Cardiac fibroblast (primary cell): Measurements from ENCODE around the gene PIGU.
A peak's percentile ranks its signal among the peaks of the same experiment; 100 is the strongest.

Experiments
- DNase-seq, 2 donors: peaks; one replicate each; pipeline versions ENCODE4 v3.0.0 to v3.0.0-alpha.2; 2010; ENCODE audit warnings: low read depth in 2 of 2
- H3K4me3 ChIP-seq, 2 donors: replicated peaks in 1 of 2; 1 replicate in 1 of 2; 2 replicates in 1 of 2; pipeline ENCODE4 v1.5.1; 2011; ENCODE audit warnings: low read depth in 2 of 2, low read length in 2 of 2, mild to moderate bottlenecking in 2 of 2, moderate library complexity in 1 of 2
- TF ChIP-seq, protein P1 (sequence below): IDR thresholded peaks from one replicate; pipeline ENCODE4 v1.5.1; 2011; ENCODE audit warnings: low read depth, mild to moderate bottlenecking, low read length, inconsistent platforms

The PIGU gene

DNA sequence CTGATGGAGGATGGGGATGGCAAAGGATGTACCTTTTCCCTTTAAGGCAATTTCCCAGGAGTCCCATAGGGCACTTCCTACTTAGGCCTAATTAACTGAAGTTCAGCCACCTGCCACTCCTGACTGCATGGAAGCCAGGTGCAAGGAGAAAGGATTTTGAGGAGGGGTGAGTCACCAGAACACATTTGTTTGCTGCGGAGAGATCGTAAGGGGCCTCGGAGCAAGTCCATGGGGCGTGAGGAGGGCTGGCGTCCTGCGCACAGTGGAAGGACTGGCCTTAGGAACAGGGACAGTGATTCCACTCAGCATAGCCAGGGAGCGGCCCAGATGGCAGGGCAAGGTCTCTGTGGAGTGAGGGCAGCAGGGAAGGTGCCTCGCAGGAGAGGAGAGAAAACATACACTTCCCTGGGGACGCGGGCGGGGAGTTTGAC is 130.1 kb downstream of the PIGU start:
- DNase-seq, result no peak

DNA sequence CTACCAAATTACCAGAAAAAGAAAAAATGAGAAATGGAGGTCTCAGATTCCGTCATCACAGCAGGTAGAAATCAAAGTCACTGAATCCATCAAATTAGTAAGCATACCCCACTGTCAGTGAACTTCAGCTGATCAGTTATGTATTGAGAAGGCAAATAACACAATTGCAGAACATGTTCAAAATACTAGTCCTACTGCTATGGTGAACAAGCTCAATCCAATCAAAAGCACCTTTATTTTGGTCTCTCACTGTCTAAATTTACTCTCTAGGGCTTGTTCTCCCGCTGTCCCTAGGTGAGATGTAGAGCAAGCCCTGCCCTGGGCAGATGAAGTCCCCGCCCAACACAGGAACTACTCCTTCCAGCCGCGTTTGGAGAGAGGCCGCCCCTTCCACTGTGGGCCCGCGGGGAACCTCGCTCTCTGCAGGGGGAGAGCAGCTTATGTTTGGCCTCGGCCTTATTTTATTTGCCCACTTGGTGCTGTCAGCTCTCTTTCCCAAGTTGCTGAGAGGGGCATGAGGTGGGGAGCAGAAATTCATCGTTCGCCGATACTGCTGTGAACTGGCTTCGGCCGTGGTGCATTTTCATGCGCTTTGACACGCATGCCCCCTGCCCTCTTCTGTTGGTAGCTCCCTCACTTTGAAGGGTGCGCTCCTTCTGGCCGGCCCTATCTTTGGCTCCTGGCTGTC is 132.6 kb downstream of the PIGU start:
- DNase-seq, result no peak
- H3K4me3 ChIP-seq, result peak overlapping the region in 1 of 2 donors; percentile 1

More for the DNA sequence above, 130.1 kb downstream of the PIGU start:
- H3K4me3 ChIP-seq, result no peak overlapping the region
- TF ChIP-seq, protein P1, sequence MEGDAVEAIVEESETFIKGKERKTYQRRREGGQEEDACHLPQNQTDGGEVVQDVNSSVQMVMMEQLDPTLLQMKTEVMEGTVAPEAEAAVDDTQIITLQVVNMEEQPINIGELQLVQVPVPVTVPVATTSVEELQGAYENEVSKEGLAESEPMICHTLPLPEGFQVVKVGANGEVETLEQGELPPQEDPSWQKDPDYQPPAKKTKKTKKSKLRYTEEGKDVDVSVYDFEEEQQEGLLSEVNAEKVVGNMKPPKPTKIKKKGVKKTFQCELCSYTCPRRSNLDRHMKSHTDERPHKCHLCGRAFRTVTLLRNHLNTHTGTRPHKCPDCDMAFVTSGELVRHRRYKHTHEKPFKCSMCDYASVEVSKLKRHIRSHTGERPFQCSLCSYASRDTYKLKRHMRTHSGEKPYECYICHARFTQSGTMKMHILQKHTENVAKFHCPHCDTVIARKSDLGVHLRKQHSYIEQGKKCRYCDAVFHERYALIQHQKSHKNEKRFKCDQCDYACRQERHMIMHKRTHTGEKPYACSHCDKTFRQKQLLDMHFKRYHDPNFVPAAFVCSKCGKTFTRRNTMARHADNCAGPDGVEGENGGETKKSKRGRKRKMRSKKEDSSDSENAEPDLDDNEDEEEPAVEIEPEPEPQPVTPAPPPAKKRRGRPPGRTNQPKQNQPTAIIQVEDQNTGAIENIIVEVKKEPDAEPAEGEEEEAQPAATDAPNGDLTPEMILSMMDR, result no peak

DNA sequence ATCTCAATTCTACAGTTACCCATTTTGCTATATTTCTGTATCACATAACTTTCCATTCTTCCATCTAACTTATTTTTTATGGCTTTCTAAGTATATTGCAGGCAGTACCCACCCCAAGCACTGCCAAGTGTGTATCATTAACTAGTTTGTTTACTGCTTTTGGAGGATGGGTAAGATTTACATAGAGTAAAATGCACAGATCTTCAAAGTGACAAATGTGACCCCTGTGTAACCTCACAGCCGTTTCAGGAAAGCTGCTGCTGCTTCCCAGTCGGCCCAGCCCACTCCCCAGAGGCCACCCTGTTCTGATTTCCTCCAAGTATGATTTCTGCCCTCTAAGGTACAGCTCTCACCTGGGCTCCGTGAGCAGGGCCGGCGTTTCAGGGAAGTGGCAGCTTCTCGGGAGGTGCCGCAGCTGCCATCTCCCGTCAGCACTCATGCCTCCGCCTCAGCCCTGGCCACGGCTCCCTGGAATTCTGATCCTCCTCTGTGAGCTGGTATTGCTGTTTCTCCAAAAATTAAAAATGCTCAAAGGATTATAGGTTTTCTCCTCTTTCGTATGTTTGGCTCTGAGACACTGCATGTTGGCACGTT is 133.3 kb downstream of the PIGU start:
- H3K4me3 ChIP-seq, result no peak overlapping the region
- no peak for DNase-seq
- TF ChIP-seq, protein P1, result no peak

More for the DNA sequence above, 132.6 kb downstream of the PIGU start:
- TF ChIP-seq, protein P1, result no peak

DNA sequence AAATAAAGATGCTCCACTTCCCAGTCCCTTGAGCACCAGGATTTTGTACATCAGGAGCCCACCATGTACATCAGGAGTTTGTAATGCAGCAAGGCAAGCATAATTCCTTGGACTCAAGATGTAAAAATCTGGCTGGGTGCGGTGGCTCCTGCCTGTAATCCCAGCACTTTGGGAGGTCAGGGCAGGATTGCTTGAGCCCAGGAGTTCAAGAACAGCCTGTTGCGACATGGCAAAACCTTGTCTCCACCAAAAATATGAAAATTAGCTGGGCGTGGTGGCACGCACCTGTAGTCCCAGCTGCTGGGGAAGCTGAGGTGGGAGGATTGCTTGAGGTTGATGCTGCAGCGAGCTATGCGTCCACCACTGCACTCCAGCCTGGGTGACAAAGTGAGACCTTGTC is 134.5 kb downstream of the PIGU start:
- no peak for DNase-seq
- TF ChIP-seq, protein P1, result no peak
- no peak overlapping the region for H3K4me3 ChIP-seq

DNA sequence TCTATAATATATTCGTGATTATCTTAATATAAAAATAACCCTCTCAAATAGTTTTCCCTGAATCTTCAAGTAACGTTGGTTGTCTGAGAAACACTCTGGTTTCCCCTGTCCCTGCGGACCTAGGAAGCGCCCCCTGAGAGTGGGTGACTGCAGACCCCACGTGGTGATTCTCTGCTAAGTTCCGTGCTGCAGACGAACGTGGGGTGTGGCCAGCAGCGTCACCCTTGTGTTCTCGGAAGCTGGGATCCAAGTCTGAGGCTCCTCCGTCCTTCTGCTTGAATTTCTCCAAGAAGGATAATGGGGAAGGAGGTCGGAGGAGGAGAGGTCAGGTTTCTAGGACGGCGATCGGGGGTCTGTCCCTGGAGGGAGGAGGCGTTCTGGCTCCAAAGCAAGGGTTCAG is 135.0 kb downstream of the PIGU start:
- no peak for DNase-seq
- no peak overlapping the region for H3K4me3 ChIP-seq
- TF ChIP-seq, protein P1, result no peak

DNA sequence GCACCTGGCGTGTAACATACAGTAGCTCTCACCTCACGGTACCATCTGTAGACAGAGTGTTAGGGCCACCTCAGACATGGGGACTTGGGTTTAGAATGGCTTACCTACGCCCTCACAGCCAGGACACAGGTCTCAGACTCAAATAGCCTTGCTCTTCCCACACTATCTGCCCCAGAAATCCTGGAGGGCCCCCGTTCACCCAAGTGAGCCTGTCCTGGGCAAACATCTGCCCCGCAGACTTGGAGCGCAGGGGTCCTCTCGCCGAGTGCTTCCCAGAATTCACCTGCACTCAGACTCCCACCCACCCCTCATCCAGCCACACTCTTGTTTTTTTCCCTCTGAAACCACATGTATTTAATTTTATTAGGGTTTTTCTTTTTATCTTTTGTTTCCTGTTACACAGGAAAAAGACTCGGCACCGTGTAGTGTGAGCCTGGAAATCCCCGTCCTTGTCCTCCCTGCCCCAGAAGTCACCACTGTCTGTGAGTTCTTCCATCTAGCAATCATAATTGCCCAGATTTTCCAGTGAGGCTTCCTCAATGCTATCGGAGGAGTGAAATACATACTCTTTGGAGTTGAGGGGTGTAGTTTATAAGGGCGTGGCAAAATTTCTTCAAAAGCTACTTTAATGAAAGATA is 135.5 kb downstream of the PIGU start:
- no peak overlapping the region for H3K4me3 ChIP-seq
- TF ChIP-seq, protein P1, result no peak
- DNase-seq, result no peak
